CD4-positive, alpha-beta T cell (primary cell): ENCODE measurements around the gene KCNJ18. TPM values are rescaled to one million over a fixed set of nuclear protein-coding genes. Genes with fewer than 3 reads are reported as not detected.
"Not testable (repeated sequence)": the region's sequence is repeated elsewhere in the genome, so short reads cannot be mapped to it uniquely, and the experiment has no call there.

Experiments used
- ATAC-seq: fragments of 200-7000 bp; cut with Tn5 transposase; one replicate; pipeline ENCODE4 v1.10.0; 2022; ENCODE audit warnings: mild to moderate bottlenecking; ENCODE audit not compliant: poor library complexity
- CTCF ChIA-PET: fragments of 350-600 bp; sonication (Branson Sonifier 250); formaldehyde crosslinking; loops from one replicate; lab custom pipeline; 2021; ENCODE audit warnings: antibody characterized with exemption, inconsistent platforms; lab: Charles Lee
- POLR2A ChIA-PET: fragments of 350-600 bp; sonication (Branson Sonifier 250); formaldehyde crosslinking; loops from one replicate; lab custom pipeline; 2021; ENCODE audit warnings: antibody characterized with exemption, inconsistent platforms; lab: Charles Lee
- DNase-seq, 14 experiments: peaks; one replicate each; pipeline ENCODE4 v3.0.0-alpha.2; 2013 to 2020; ENCODE audit warnings: mixed read lengths in 2 of 14
- H3K27ac ChIP-seq, 2 donors: one replicate each; pipeline versions ENCODE4 v1.5.1 to v1.7.0; 2013; ENCODE audit warnings: low read length in 2 of 2, low read depth in 1 of 2, mild to moderate bottlenecking in 1 of 2
- H3K27me3 ChIP-seq, 2 experiments: 1 replicate in 1 of 2; 2 replicates in 1 of 2; pipeline versions ENCODE4 v1.6.1 to v1.7.0; 2013; ENCODE audit warnings: low read length in 2 of 2, control low read depth in 1 of 2, mild to moderate bottlenecking in 1 of 2, moderate library complexity in 1 of 2; ENCODE audit not compliant: insufficient read depth in 2 of 2, control insufficient read depth in 1 of 2
- H3K36me3 ChIP-seq: one replicate; pipeline ENCODE4 v1.6.1; 2013; ENCODE audit warnings: low read length, control low read depth; ENCODE audit not compliant: insufficient read depth
- H3K4me1 ChIP-seq: one replicate; pipeline ENCODE4 v1.6.1; 2013; ENCODE audit warnings: low read length, control low read depth; ENCODE audit not compliant: insufficient read depth
- H3K4me3 ChIP-seq: one replicate; pipeline ENCODE4 v1.5.1; 2013; ENCODE audit warnings: mild to moderate bottlenecking, low read length, moderate library complexity
- H3K9me3 ChIP-seq, 2 experiments: 1 replicate in 1 of 2; 2 replicates in 1 of 2; pipeline versions ENCODE4 v1.6.1 to v1.7.0; 2013; ENCODE audit warnings: low read length in 2 of 2, mild to moderate bottlenecking in 2 of 2, control low read depth in 1 of 2, moderate library complexity in 1 of 2; ENCODE audit not compliant: control insufficient read depth in 1 of 2, insufficient read depth in 1 of 2
- H3K27ac Mint-ChIP-seq: one replicate; pipeline ENCODE4 v1.8.0; 2020; ENCODE audit warnings: mixed read lengths
- H3K27me3 Mint-ChIP-seq: one replicate; pipeline ENCODE4 v1.8.0; 2021; ENCODE audit warnings: mixed read lengths
- H3K36me3 Mint-ChIP-seq: one replicate; pipeline ENCODE4 v1.8.0; 2021; ENCODE audit warnings: low read depth, mixed read lengths
- H3K4me1 Mint-ChIP-seq: one replicate; pipeline ENCODE4 v1.8.0; 2021; ENCODE audit warnings: low read depth, mixed read lengths
- H3K4me3 Mint-ChIP-seq: one replicate; pipeline ENCODE4 v1.8.0; 2020; ENCODE audit warnings: mild to moderate bottlenecking, mixed read lengths
- H3K9me3 Mint-ChIP-seq: one replicate; pipeline ENCODE4 v1.8.0; 2020; ENCODE audit warnings: mixed read lengths
- intact Hi-C, 2 experiments: fragments of 100-400 bp; cut with DNase I in 1 of 2; cut with micrococcal nuclease in 1 of 2; formaldehyde crosslinking; loops; one replicate each; pipeline versions ENCODE4 v1.15.1 to v1.9.0; 2023 to 2025; cut with DNase I, micrococcal nuclease
- total RNA-seq, 174 experiments: library from RNA in 2 of 174; stranded (reverse) in 2 of 174; gene quantifications; one replicate each; pipeline ENCODE4 v1.2.3 and lab custom pipeline; 2021 to 2026
- TF ChIP-seq, protein P1 (sequence below): fragments of 200-600 bp; IDR thresholded peaks from one replicate; pipeline ENCODE4 v1.8.0; 2022; ENCODE audit warnings: antibody characterized with exemption, mild to moderate bottlenecking

Gene KCNJ18
- total RNA-seq, 2 experiments from 2014 or later, result not detected

- TF ChIP-seq, protein P1, sequence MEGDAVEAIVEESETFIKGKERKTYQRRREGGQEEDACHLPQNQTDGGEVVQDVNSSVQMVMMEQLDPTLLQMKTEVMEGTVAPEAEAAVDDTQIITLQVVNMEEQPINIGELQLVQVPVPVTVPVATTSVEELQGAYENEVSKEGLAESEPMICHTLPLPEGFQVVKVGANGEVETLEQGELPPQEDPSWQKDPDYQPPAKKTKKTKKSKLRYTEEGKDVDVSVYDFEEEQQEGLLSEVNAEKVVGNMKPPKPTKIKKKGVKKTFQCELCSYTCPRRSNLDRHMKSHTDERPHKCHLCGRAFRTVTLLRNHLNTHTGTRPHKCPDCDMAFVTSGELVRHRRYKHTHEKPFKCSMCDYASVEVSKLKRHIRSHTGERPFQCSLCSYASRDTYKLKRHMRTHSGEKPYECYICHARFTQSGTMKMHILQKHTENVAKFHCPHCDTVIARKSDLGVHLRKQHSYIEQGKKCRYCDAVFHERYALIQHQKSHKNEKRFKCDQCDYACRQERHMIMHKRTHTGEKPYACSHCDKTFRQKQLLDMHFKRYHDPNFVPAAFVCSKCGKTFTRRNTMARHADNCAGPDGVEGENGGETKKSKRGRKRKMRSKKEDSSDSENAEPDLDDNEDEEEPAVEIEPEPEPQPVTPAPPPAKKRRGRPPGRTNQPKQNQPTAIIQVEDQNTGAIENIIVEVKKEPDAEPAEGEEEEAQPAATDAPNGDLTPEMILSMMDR, result no peak
- H3K9me3 Mint-ChIP-seq, result no peaks in the 10 kb centered on the region
- no peaks in the 10 kb centered on the region for H3K27me3 Mint-ChIP-seq
- Histone ChIP-seq H3K27ac (no peak overlapping the region), H3K36me3 (no peaks in the 10 kb centered on the region), H3K9me3 (peaks cover 0 to 23% of the 10 kb centered on the region in 2 experiments), H3K4me3 (no peak overlapping the region), H3K4me1 (no peaks in the 10 kb centered on the region), H3K27me3 (no peaks in the 10 kb centered on the region)
- H3K36me3 Mint-ChIP-seq, result no peaks in the 10 kb centered on the region
- no peak overlapping the region for H3K4me3 Mint-ChIP-seq
- H3K4me1 Mint-ChIP-seq, result no peaks in the 10 kb centered on the region
- intact Hi-C loops, result no loop called here
- DNase-seq (no peak), ATAC-seq (no peak)
- ChIA-PET CTCF (no interaction called here), POLR2A (no interaction called here)
- H3K27ac Mint-ChIP-seq, result no peak overlapping the region
Measured at GRCh38 chr17:21711182-21711581, 18.9 kb downstream of the KCNJ18 start.

- H3K4me3 ChIP-seq, H3K27ac Mint-ChIP-seq, H3K27ac ChIP-seq, intact Hi-C loops, H3K9me3 ChIP-seq, ATAC-seq, H3K9me3 Mint-ChIP-seq, H3K36me3 ChIP-seq, DNase-seq, H3K4me3 Mint-ChIP-seq, H3K27me3 Mint-ChIP-seq, H3K27me3 ChIP-seq, H3K36me3 Mint-ChIP-seq, CTCF ChIA-PET, POLR2A ChIA-PET, H3K4me1 ChIP-seq, H3K4me1 Mint-ChIP-seq: not testable (repeated sequence)
Measured at GRCh38 chr17:21713020-21713419, 20.7 kb downstream of the KCNJ18 start.

DNA sequence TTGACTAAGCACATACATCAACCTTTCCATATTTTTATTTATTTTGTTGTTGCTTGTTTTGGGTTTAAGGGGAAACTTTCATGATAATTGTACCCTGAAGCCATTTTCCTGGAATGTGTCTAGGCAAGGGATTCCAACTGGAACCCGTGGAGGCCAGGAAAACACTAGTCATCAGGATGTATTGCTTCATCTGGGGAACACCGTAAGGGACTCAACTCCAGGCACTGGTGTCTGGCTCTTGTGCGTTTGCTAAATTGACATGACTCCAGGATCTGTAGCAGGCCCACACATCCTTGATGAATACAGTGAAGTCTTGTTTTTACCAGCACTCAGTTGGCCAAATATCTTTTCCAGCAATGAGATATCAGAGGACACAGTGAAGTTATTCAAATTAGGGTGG lies 21.3 kb downstream of the KCNJ18 start:
- POLR2A ChIA-PET, H3K36me3 Mint-ChIP-seq, DNase-seq, H3K4me1 ChIP-seq, H3K4me3 ChIP-seq, H3K36me3 ChIP-seq, CTCF ChIA-PET, H3K4me1 Mint-ChIP-seq, H3K4me3 Mint-ChIP-seq, ATAC-seq, H3K27me3 Mint-ChIP-seq, H3K27ac Mint-ChIP-seq, H3K9me3 ChIP-seq, intact Hi-C loops, H3K27ac ChIP-seq, H3K27me3 ChIP-seq, H3K9me3 Mint-ChIP-seq: not testable (repeated sequence)

DNA sequence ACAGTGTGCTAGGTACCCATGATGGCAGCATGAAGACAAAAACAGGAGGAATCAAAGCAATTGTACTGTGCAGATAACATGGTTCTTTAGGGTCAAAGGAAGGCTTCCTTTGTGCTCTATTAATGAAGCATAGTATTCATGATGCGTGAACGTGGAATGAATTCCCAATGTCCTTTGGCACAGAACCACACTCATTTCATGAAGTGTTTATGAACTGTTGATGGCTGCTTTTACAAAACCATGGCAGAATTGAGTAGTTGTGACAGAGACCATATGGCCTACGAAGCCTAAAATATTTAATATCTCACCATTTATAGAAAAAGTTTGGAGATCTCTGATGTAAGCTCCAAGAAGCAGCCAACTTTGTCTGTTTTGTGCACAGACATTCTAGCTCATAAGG lies 22.4 kb downstream of the KCNJ18 start:
- H3K27me3 ChIP-seq, CTCF ChIA-PET, H3K9me3 Mint-ChIP-seq, H3K36me3 ChIP-seq, H3K4me3 ChIP-seq, H3K4me3 Mint-ChIP-seq, POLR2A ChIA-PET, H3K36me3 Mint-ChIP-seq, ATAC-seq, H3K4me1 Mint-ChIP-seq, H3K27ac ChIP-seq, H3K27ac Mint-ChIP-seq, H3K27me3 Mint-ChIP-seq, H3K9me3 ChIP-seq, intact Hi-C loops, DNase-seq, H3K4me1 ChIP-seq: not testable (repeated sequence)

DNA sequence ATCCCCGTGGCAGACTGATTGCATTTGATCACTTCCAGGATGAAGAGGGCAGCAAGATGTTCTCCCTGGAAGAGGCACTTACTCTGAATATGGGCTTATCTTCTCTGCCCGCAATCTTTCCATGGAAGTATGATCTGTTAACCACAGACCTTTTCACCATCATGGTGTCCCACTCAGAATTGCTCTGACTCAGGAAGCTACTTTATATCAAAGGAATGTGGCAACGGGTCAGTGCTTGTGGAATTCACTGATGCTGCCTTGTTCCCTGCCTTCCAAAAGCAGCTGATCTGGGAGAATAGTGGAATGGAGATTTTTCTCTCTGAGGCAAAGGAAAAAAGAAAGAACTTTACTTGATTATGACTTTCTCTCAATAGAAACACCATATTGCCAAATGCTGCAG lies 23.6 kb downstream of the KCNJ18 start:
- H3K9me3 Mint-ChIP-seq, H3K9me3 ChIP-seq, CTCF ChIA-PET, H3K4me1 ChIP-seq, H3K36me3 ChIP-seq, H3K4me3 Mint-ChIP-seq, ATAC-seq, intact Hi-C loops, POLR2A ChIA-PET, DNase-seq, H3K27me3 Mint-ChIP-seq, H3K27me3 ChIP-seq, H3K36me3 Mint-ChIP-seq, H3K4me1 Mint-ChIP-seq, H3K27ac ChIP-seq, H3K4me3 ChIP-seq, H3K27ac Mint-ChIP-seq: not testable (repeated sequence)

DNA sequence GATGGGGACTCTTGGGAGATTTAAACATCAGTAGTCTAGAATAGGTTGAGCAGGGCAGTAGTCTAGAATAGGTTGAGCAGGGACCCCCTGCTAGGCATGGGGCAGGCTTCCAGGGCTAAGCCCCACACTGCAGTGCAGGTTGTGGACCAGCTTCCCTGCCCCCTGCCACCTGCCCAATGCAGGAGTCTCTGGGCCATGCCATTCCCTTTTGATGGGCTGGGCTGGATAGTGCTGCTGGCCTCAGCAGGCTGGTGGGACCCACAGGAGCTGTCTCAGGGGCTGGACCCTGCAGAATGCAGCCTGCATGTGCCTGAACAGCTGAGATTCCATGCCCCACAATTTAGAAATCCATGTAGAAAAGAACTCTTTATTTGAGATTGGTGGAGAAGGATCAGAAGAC lies 26.6 kb downstream of the KCNJ18 start:
- DNase-seq, POLR2A ChIA-PET, ATAC-seq, H3K27ac ChIP-seq, H3K27ac Mint-ChIP-seq, H3K4me1 Mint-ChIP-seq, H3K36me3 Mint-ChIP-seq, CTCF ChIA-PET, H3K9me3 ChIP-seq, H3K9me3 Mint-ChIP-seq, H3K36me3 ChIP-seq, H3K27me3 ChIP-seq, H3K4me1 ChIP-seq, H3K4me3 Mint-ChIP-seq, H3K27me3 Mint-ChIP-seq, intact Hi-C loops, H3K4me3 ChIP-seq: not testable (repeated sequence)
